Measurements from ENCODE around the gene PSMB5.

Gene PSMB5

DNA sequence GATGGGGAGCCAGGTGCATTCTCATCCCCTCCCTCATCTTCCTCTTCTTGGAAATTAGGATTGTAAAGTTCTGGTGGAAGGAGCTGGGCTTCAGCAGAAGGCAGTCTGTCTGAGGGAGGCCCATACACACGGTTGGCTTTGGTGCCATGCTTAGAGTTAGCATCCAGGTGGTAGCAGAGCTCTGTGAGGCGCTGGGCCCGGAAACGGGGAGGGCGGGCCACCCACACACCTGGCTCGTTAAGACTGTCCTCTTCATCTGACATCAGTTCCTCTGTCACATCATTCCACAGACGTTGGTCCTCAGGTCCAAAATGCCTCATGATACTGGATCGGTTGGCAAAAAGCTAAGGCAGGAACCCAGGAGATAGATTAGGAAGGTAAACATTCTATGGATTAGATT is 47.4 kb downstream of the PSMB5 start:
- DNase-seq (ENCODE audit: low spot score): no peak

DNA sequence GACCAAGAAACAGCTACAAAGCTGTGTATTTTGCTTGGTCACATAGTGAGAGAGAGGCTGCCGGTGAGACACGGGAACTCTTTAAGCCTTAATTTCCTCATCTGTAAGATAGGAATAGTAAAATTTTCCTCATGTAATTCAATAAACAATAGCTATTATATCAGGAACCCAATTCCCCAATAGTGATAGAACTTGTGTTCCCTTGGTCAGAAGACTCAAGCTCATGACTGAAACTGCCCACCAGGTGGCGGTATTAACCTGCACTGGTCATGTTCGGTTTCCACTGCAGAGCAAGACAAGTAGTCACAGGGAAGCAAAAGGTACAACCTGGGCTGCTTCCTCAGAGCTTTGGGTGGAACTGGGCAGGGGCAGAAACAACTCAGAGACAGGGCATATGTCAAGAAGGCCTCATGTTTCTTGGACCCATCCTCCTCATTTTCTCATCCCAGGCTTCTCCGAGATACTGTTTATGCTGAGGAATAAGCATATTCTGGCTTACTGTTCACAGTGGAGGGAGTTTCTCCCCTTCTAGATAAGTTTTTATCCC is 48.1 kb downstream of the PSMB5 start:
- peak; percentile 83 for DNase-seq (ENCODE audit: low spot score)

DNA sequence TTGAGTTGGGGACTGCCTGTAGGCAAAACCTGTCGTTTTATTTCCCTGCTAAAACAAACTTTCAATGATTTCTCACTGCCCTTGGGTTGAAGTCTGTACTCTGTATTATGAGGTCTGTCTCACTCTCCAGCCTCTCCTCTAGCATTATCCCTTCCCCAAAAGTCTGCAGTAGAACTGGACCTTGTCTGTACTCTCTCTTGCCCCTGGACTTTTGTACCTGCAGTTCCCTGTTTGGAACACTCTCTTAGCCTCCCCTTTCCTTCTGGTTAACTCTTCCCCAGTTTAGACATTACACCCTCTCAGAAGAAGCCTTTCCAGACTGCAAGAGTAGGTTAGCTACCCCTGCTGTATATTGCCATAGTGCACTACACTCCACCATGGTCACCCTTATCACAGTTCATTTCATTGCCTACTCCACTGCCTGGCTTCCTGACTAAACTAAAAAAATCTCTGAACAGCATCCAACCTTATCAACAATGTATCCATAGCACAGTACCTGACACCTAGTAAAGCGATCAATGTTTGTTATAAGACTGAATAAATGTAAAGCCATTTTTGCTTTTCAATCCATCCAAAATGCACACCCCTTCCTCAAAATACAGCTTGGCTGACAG is 48.7 kb downstream of the PSMB5 start:
- no peak for DNase-seq (ENCODE audit: low spot score)

DNA sequence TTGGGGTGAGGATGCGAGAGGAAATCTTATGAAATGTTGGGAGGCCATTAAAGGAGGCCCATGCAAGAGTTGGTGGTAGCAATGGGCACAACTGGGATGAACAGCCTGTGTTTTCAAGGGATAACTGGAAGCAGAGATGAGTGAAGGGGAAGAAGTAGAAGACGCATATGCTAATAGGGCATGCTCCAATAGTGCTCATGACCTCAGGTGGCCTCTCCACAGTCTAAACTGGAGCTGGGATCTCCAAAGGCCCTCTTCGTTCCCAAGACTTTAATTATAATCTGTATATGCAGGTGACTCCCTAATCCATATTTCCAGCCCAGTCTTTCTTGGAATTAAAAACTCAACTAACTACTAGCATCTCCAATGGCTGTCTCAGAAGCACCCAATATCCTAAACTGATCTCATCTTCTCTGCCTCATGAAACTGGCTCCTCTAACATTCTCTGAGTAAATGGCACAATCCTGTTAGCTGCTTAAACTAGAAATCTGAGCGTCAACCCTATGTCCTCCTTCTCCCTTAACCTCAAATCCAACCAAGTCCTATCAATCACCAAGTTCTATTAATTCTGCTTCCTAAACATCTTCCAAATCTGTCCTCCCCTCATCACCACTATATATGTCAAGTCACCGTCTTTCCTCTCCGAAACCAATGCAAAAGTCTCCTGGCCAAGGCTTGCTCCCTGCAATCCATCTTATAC is 49.6 kb downstream of the PSMB5 start:
- DNase-seq (ENCODE audit: low spot score): no peak

DNA sequence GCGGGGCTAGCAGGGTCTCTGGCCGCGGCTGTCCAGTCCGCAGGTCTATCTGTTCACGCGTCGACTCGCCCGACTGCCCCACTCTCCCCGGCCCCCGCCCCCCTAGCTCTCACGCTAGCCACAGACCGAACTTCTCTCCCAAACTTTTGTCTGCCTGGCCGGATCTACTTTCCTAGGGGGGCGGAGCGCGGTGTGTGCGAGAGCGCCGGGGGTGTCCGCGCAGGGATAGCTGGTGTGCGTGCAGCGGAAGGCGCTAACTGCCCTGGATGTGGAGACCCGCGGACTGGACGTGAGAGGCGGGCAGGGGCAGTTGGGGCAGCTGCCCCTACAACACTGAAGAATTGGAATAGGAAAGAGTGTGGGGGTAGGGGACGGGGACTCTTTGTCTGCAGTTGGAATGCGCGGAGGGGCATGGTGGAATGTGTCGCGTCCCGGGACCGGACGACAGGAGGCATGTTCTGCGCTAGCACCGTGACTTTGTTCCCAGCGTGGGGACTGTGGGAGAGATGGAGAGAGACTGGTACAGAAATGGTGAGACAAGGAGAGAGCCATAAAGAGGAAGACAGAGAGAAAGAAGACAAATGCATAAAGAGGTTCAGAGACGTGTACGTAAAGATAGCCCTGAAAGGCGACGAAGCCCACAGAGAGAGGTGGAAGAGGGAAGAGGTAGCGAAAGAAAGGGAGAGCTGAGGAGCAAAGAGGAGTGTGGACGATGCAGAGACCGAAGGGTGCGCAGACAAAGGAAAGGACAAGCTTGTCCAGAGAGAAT is 52.0 kb downstream of the PSMB5 start, which contains the start of gene AJUBA:
Gene AJUBA, minus strand, starts transcription at position 75 of the 769 bp plus-strand sequence. CDS start 285 bp downstream, outside the sequence.
- DNase-seq (ENCODE audit: low spot score): peak; percentile 93

DNA sequence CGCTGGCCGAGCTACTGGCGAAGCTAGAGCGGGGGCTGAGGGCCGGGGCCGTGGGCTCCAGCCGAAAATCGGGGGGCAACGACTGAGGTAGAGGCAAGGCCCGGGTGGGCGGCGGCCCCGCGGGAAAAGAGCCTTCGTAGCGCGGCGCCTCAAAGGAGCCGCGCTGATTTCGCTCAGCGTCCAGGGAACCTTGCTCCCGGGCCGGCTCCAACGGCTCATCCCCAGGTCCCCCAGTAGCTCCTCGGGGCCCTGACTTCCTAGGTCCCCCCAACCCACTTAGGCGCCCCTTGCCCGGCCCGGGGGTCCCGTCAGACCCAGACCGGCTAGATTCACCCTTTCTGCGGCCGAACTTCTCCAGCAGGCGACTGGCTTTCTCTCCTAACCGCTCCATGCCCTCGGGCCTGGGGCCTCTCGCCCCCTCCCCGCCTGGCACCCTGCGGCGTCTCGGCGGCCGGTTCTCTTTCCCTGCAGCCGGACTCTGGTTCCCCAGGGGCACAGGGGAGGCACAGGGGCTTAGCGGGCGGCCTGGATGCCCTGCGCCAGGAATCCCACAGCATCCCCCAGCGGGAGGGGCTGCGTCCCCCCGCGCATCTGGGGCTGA is 52.7 kb downstream of the PSMB5 start:
- DNase-seq (ENCODE audit: low spot score): no peak

DNA sequence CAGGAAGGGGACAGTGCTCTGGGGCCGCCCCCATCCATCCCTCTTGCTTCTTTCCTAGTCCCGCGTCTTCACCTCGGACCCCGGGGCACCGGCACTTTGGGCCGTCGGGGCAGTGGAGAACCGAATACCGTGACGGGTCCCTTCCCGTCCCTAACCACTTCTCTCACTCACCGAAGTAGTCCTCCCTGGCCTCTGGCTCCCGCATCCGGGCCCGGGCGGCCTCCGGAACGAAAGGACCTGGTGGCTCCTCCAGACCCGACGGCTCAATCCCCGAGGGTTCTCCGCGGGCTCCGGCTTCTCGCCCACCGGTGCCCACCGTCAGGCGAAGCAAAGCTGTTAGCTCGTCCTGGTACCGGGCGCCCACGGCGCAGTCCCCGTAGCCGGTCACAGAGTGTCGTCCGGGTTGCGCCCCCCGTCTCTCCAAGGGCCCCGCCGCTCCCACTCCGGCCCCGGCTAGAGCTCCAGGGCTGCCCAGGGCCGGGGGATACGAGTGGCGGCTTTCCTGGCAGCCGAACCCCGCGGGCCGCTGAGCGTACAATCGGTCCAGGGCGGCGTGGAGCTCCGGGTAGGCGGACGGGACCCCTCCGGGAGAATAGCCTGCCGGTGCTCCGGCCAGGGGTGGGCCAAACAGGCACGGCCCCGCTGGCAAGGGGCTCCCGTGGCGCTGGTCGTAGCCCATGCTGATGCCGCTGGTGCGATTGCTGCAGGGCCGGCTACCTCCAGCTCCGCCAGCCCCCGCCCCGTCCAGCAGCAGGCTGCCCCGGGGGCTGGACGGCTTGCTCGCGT is 53.4 kb downstream of the PSMB5 start:
- peak; percentile 51 for DNase-seq (ENCODE audit: low spot score)

DNA sequence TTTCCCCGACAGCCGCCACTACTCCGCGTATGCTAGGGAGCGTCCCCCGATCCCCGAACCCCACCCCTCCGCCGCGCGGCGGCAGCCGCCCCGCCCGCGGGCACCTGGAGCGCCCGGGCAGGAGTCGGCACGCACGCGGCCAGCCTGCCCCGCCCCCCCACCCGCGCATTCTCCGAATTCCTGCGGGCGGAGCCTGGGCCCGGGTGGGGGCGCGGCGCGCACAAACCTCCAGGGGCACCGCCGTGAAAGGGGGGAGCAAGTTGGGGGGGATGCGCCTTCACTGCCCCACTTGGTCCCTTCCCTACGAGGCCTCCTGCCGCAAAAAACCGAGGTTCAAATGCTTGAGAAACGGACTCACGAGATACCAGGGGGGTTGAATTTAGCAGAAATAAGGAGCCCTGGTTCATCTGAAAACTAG is 54.0 kb downstream of the PSMB5 start:
- DNase-seq (ENCODE audit: low spot score): peak; percentile 88

DNA sequence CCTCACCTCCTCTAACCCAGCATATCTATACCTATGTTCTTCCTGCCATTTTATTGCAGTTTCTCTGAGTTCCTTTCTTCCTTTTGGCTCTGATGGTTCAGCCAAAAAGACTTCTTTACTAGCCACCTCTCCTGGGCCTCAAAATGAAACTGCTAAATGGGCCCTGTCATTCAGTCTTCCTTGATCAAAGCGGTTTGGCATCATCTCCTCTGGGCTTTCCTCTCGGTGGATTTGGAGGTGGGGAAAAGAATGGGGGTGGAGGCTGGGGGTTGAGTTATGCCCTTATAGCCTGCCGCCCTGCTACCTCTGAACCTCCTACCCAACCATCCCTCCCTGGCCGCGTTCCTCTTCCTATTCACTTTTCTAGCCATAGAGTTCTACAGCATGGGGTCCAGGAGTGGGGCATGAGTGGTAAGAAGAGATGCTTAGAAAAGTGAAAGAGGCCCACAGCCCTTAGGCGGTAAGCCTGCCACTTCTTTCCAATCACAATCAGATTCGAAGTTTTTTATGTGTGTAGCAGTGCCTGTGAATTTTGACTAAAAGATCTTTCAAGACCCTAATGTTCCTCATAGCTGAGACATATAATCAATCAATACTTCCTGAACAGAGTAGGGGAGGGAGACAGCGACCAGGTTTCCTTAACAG is 54.8 kb downstream of the PSMB5 start:
- DNase-seq (ENCODE audit: low spot score): no peak

DNA sequence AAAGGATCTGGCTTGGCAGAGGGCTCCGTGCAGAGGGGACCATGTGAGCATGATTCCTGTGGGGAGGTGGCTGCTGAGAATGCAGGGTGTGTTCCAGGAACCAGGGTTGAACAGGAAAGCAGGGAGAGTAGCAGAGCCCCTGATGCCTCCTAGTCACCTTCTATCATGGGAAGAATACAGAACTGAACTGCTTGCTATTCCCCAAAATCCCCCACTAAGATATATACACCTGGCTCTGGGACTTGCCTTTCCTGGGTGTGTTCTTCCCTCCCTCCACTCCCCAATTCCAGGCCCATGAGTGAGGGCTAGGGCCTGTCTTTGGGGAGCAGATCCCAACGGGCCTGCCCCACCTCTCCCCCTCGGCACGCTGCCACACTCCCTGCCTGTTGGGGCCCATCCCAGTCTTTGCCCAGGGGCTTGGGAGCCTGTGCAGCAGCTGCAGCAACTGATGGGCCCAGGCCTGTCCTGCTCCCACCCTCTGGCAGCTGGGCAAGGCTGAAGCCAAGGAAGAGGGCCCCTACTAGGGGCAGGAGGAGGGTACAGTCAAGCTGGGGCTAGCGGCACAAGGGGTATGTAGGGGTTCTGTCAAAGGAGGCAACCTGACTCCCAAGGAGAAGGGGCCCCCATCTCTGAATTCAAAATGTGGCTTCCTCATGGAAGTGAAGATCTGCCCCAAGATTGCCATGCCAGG is 55.6 kb downstream of the PSMB5 start:
- DNase-seq (ENCODE audit: low spot score): no peak

DNA sequence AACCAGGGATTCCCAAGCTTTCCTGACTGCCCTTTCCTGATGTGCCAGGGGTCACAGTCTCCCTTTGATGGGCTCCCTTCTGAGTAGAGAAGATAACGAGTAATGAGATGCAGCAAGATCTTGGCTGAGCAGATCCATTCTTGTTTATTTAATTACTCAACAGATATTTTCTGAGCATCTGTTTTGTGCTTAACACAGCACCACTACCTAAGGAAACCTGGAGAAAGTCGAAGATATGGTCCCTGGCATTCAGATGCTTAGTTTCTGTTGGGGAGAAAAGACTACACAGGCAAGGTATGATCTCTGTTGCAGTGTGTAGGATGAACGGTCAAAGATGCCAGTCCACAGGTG is 56.2 kb downstream of the PSMB5 start:
- no peak for DNase-seq (ENCODE audit: low spot score)

DNA sequence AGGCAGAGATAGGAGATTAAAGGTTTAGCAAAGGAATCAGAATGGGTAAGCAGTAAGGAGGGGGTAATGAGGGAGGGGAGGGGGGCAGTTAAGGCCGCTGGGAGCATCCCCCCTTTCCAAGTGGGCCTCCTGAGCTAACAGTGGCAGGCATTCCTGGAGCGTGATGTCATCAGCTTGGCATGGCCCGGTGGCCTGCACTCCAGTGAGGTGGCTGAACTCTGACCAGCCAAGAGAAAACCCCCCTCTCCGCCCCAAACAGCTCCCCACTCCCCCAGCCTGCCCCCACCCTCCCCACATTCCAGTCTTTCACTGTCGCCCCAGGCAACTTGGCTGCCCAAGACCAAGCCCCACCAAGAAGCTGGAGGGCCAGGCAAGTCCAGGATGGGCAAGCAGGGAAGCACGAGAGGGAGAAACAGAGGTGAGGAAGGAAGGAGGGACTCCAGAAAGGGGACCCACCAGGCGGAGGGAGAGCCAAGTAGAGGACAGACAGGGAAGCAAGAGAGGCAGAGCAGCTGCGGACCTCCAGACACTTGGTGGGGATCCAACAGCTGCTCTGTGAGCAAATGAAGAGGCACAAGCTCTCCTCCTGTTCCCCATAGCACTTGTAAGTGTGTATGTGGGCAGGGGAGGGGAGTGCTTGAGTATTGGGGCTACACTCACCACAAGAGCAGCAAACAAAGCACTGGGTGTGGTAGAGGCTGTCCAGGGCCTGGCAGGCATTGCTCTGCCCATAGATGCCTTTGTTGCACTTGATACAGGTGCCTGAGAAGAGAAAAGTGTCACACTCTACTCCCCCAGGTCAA is 56.8 kb downstream of the PSMB5 start:
- DNase-seq (ENCODE audit: low spot score): peak; percentile 87

DNA sequence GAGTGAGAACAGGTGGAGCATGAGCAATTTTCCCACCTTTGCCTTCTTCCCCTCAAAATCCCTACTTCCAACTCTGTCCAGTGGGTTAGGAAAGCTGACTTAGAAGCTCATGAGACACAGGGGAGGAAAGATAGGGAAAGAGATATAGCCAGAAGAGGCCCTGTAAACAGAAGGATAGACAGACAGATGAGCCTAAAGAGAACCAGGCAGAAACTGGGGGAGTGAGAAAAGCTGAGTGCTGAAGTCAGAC is 57.3 kb downstream of the PSMB5 start:
- DNase-seq (ENCODE audit: low spot score): no peak

DNA sequence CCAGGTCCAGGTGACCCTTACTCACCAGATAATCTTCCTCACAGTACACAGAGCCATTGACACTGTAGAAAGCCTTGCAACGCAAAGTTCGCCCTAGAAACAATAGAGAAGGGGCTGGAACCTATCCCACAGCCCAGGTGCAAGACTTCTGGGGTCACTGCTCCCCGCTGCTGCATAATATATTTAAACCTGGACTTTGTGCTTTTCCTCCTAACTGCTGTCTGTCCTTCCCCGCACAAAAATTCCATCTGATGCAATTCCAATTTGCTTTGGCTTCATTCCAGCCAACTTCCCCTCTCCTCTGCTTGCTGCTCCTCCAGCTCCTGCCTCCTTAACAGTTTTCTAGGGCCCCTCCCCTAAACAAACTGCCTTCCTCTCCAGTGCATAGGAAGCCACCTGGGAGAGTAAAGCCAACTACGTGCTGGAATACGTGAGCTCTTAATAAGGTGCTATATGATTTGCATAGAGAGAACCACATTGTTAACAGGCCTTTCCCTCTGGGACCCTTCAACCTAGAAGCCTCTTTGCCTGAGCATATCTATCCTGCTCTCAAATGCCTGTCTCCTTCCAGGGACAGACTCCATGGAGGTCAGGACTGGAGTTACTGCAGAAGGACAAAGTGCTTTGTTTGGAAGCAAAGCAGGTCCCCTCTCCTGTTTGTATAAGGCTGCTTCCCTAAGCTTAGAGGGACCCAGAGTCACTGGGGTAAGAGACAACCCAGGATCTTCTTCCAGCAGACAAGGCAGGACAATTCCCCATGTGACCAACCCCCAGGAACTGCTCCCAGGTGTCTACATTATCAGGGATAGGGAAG is 57.9 kb downstream of the PSMB5 start:
- no peak for DNase-seq (ENCODE audit: low spot score)
